Measurements from ENCODE around the gene CYP2J2. TPM values are rescaled to one million over a fixed set of nuclear protein-coding genes. Genes with fewer than 3 reads are reported as not detected.
"Not testable (repeated sequence)": the region's sequence is repeated elsewhere in the genome, so short reads cannot be mapped to it uniquely, and the experiment has no call there.

Gene CYP2J2, protein sequence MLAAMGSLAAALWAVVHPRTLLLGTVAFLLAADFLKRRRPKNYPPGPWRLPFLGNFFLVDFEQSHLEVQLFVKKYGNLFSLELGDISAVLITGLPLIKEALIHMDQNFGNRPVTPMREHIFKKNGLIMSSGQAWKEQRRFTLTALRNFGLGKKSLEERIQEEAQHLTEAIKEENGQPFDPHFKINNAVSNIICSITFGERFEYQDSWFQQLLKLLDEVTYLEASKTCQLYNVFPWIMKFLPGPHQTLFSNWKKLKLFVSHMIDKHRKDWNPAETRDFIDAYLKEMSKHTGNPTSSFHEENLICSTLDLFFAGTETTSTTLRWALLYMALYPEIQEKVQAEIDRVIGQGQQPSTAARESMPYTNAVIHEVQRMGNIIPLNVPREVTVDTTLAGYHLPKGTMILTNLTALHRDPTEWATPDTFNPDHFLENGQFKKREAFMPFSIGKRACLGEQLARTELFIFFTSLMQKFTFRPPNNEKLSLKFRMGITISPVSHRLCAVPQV
- total RNA-seq, result 1 to 10 TPM in 1 of 2 donors, under 1 TPM in 1; 0.64 to 2.7 TPM

- Mint-ChIP-seq H3K9me3 (peaks cover 6 to 8% of the 10 kb centered on the region in 2 donors), H3K27ac (peak within 1 kb of the TSS; percentile 9 to 19), H3K36me3 (peaks cover 11 to 20% of the 10 kb centered on the region in 2 donors)
- peak; percentile 31 to 57 for DNase-seq (ENCODE audit: low spot score in 2 of 2)
- peak; percentile 94 to 98 for ATAC-seq
These were observed at the start of gene CYP2J2 for GRCh38 chr1:59926381-59927123. CYP2J2 (minus strand) TSS chr1:59926773; CDS start chr1:59926746, 27 bp downstream.

DNA sequence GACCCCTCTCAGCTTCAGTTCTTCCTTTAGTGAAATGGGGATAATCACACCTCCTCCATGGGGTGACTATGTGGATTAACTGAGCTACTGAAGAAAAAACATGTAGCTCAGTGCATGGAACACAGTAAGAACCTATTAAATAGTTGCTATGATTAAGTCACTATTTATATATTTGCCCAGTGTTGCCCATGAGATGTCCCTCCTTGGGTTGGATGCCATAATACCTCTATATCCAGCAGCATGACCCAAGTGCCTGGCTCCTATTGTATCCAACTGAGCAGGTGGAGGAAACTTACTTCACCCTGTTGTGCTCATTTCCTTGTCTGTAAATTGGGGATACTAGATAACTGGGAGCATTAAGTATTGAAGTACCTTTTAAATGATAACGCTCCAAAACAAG lies 47.1 kb upstream of the CYP2J2 start:
- no peak for ATAC-seq
- DNase-seq (ENCODE audit: low spot score in 2 of 2), result no peak
- no peaks in the 10 kb centered on the region for H3K36me3 Mint-ChIP-seq
- no peaks in the 10 kb centered on the region for H3K9me3 Mint-ChIP-seq
- no peak overlapping the region for H3K27ac Mint-ChIP-seq

DNA sequence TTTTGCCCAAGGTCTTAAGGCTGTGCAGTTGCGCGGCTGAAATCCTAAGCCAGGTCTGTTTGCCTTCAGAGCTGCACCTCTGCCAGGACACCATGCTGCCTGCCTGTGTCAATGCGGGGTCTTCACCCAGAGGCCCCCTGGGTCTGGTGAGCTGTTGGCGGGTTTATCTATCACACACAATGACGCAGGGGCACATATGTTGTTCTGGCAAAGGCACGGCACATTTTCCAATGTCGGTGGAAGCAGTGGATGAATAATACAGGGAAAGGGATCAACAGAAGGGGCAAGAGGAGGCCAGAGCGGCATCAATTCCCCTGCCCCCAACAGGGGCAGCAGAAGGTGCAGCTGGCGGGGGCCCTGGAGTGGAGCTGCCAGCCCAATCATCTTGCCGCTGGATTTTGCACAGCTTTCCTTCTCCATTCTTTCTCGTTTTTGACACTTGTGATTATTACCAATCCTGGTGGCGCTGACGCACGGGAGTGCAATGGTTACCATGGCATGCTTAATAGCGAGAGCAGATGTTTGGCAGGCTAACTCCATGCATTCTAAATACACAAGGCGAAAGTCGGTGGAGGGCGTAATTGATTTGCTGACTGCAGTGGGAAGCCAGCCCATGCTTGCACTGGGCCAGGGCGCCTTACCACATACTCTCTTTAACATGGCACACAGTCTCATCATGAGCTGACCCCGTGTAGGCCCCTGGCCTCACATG lies 45.8 kb upstream of the CYP2J2 start:
- Mint-ChIP-seq H3K9me3 (no peaks in the 10 kb centered on the region), H3K27ac (no peak overlapping the region), H3K36me3 (no peaks in the 10 kb centered on the region)
- DNase-seq (ENCODE audit: low spot score in 2 of 2) (no peak), ATAC-seq (no peak)

DNA sequence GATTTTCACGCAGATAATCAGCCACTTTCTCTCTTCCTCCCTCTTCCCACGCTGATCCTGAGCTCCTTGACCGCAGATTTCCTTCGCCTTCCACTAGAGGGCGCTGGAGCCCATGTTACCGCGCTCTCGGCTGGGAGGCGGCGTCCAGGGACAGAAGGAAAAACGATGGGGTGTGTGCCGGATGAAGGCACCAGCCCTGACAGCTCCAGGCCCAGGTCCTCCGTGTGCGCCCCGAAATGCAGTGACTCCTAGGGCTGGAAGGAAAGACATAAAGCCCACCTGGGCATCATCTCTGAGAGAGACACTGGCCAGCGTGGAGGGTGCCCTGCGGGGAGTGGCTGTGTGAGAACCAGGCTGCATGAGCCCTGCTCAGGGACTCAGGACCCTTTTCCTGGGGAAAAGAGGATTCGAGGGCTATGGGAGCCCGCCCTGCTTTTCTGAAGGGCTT lies 44.9 kb upstream of the CYP2J2 start:
- peak; percentile 65 to 84 for ATAC-seq
- Mint-ChIP-seq H3K36me3 (no peaks in the 10 kb centered on the region), H3K27ac (no peak overlapping the region), H3K9me3 (no peaks in the 10 kb centered on the region)
- peak in 1 of 2 donors; percentile 71 for DNase-seq (ENCODE audit: low spot score in 2 of 2)

DNA sequence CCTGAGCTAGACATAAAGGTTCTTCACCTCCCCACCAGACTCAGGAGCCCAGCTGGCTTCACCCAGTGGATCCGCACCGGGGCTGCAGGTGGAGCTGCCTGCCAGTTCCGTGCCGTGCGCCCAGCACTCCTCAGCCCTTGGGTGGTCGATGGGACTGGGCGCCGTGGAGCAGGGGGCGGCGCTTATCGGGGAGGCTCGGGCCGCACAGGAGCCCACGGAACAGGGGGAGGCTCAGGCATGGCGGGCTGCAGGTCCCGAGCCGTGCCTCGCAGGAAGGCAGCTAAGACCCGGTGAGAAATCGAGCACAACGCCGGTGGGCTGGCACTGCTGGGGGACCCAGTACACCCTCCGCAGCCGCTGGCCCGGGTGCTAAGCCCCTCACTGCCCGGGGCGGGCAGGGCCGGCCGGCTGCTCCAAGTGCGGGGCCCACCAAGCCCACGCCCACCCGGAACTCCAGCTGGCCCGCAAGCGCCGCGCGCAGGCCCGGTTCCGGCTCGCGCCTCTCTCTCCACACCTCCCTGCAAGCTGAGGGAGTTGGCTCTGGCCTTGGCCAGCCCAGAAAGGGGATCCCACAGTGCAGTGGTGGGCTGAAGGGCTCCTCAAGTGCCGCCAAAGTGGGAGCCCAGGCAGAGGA lies 43.1 kb upstream of the CYP2J2 start:
- not testable (repeated sequence) for DNase-seq (ENCODE audit: low spot score in 2 of 2); H3K36me3 Mint-ChIP-seq; H3K9me3 Mint-ChIP-seq; ATAC-seq; H3K27ac Mint-ChIP-seq

- H3K27ac Mint-ChIP-seq; H3K9me3 Mint-ChIP-seq; DNase-seq (ENCODE audit: low spot score in 2 of 2); ATAC-seq; H3K36me3 Mint-ChIP-seq: not testable (repeated sequence)
These were observed 42.2 kb upstream of the CYP2J2 start for GRCh38 chr1:59968746-59969145.

DNA sequence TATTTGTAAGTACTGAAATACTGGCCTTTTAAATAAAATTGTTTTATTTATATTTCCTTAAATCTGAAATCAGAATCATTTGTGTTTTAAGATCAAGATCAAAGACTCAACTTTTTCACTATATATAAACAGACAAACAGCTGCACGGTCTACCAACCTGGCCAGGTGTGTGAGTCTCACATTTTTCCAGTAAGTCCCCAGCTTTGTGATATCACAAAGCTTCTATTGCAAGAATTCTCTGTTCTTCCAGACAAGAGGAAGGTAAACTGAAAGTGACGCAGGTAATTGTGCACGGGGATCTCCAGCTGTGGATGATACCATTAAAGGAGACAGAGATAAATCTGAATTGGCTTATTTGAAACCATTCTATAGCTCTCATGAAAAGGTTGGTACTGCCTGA lies 41.2 kb upstream of the CYP2J2 start:
- DNase-seq (ENCODE audit: low spot score in 2 of 2) (no peak), ATAC-seq (no peak)
- H3K9me3 Mint-ChIP-seq, result no peaks in the 10 kb centered on the region
- H3K27ac Mint-ChIP-seq, result no peak overlapping the region
- H3K36me3 Mint-ChIP-seq, result no peaks in the 10 kb centered on the region

GRCh38 chr1:59967141-59967697 lies 40.6 kb upstream of the CYP2J2 start:
- H3K36me3 Mint-ChIP-seq, result no peaks in the 10 kb centered on the region
- ATAC-seq (no peak), DNase-seq (ENCODE audit: low spot score in 2 of 2) (no peak)
- H3K27ac Mint-ChIP-seq, result no peak overlapping the region
- no peaks in the 10 kb centered on the region for H3K9me3 Mint-ChIP-seq

- no peak for ATAC-seq
- Mint-ChIP-seq H3K9me3 (no peaks in the 10 kb centered on the region), H3K36me3 (no peaks in the 10 kb centered on the region), H3K27ac (no peak overlapping the region)
- DNase-seq (ENCODE audit: low spot score in 2 of 2), result no peak
These were observed 25.5 kb upstream of the CYP2J2 start for GRCh38 chr1:59952065-59952464.

GRCh38 chr1:59949648-59950047 lies 23.1 kb upstream of the CYP2J2 start:
- Mint-ChIP-seq H3K9me3 (no peaks in the 10 kb centered on the region), H3K27ac (no peak overlapping the region), H3K36me3 (no peaks in the 10 kb centered on the region)
- DNase-seq (ENCODE audit: low spot score in 2 of 2) (no peak), ATAC-seq (no peak)

DNA sequence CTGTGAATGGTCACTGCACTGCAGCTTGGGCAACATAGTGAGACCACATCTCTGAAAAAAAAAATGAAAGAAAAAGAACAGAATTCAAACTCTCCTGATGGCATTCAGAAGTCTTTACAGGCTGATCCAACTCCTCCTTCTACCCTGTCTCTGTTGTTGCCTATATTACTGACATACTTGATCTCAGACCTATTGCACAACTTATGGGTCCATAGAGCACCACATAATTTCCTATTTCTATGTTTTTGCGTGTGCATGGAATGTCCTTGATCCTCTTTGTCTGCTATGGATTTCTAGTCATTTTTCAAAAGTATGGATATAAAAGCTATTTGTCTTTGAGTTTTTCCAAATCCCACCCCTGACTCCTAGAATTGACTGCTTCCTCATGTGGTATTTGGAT lies 22.4 kb upstream of the CYP2J2 start:
- ATAC-seq (no peak), DNase-seq (ENCODE audit: low spot score in 2 of 2) (no peak)
- H3K27ac Mint-ChIP-seq, result no peak overlapping the region

GRCh38 chr1:59947047-59947938 lies 20.7 kb upstream of the CYP2J2 start:
- DNase-seq (ENCODE audit: low spot score in 2 of 2) (peak in 1 of 2 donors; percentile 35), ATAC-seq (peak; percentile 78 to 89)
- no peak overlapping the region for H3K27ac Mint-ChIP-seq
- H3K36me3 Mint-ChIP-seq, result no peaks in the 10 kb centered on the region
- H3K9me3 Mint-ChIP-seq, result no peaks in the 10 kb centered on the region

More for the DNA sequence above, 22.4 kb upstream of the CYP2J2 start:
- H3K36me3 Mint-ChIP-seq, result no peaks in the 10 kb centered on the region
- no peaks in the 10 kb centered on the region for H3K9me3 Mint-ChIP-seq

DNA sequence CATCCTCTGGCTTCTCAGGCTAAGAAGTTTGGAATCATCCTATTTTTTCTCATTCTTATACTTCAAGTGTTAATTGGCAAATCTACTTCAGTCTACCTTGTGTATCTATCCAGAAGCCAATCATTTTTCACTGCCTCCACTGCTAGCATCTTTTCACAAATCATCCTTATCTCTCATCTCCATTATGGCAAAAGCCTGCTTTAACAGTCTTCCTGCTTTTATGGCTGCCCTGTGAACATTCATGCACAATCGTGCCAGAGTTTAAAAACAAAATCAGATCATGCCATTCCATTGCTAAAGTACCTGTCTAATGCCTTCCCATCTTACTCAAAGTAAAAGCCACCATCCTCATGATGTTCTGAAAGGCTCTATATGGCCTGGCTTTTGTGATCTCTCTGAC lies 19.2 kb upstream of the CYP2J2 start:
- DNase-seq (ENCODE audit: low spot score in 2 of 2) (no peak), ATAC-seq (no peak)
- Mint-ChIP-seq H3K9me3 (no peaks in the 10 kb centered on the region), H3K36me3 (no peaks in the 10 kb centered on the region), H3K27ac (no peak overlapping the region)

- Mint-ChIP-seq H3K9me3 (peaks cover 5 to 7% of the 10 kb centered on the region in 2 donors), H3K27ac (no peak overlapping the region), H3K36me3 (peaks cover 8 to 13% of the 10 kb centered on the region in 2 donors)
- ATAC-seq (no peak), DNase-seq (ENCODE audit: low spot score in 2 of 2) (no peak)
These were observed 12.8 kb upstream of the CYP2J2 start for GRCh38 chr1:59939393-59939792.

GRCh38 chr1:59937636-59938210 lies 11.2 kb upstream of the CYP2J2 start:
- ATAC-seq, result no peak
- no peak overlapping the region for H3K27ac Mint-ChIP-seq
- peaks cover 5 to 7% of the 10 kb centered on the region in 2 donors for H3K9me3 Mint-ChIP-seq
- no peak for DNase-seq (ENCODE audit: low spot score in 2 of 2)
- H3K36me3 Mint-ChIP-seq, result peaks cover 8 to 13% of the 10 kb centered on the region in 2 donors
